Sigmoid colon (tissue), 4 donors: ENCODE results near the gene HECTD1.

Experiments
- CTCF ChIP-seq, 4 experiments: fragments of 450-650 bp in 3 of 4; fragments of 200-600 bp in 1 of 4; IDR thresholded peaks; one replicate each; pipeline ENCODE4 v1.5.1; 2016 to 2019; ENCODE audit warnings: antibody characterized with exemption in 4 of 4, mild to moderate bottlenecking in 3 of 4, moderate library complexity in 2 of 4
- POLR2A ChIP-seq, 2 donors: fragments of 450-650 bp; IDR thresholded peaks; one replicate each; pipeline ENCODE4 v1.6.1; 2016; ENCODE audit warnings: antibody characterized with exemption in 2 of 2, mild to moderate bottlenecking in 2 of 2, moderate library complexity in 2 of 2
- POLR2AphosphoS5 ChIP-seq, 4 donors: sonication (generic); formaldehyde crosslinking; IDR thresholded peaks; one replicate each; pipeline ENCODE4 v1.6.1; 2017; ENCODE audit warnings: antibody characterized with exemption in 4 of 4

GRCh38 chr14:31239741-31240140, 32.1 kb upstream of the HECTD1 start:
- TF ChIP-seq CTCF (IDR thresholded peaks at IDR 0.05), result no peak
- no peak for TF ChIP-seq POLR2AphosphoS5 (IDR thresholded peaks at IDR 0.05)
- no peak for TF ChIP-seq POLR2A (IDR thresholded peaks at IDR 0.05)
